ENCODE measurements around the gene TSFM.
A peak's percentile ranks its signal among the peaks of the same experiment; 100 is the strongest.
"Not testable (repeated sequence)": the region's sequence is repeated elsewhere in the genome, so short reads cannot be mapped to it uniquely, and the experiment has no call there.

GRCh38 chr12:57821015-57821414, 38.4 kb downstream of the TSFM start:
- TF ChIP-seq CTCF (IDR thresholded peaks at IDR 0.05); EP300 (IDR thresholded peaks at IDR 0.05; ENCODE audit: low read depth); POLR2A (IDR thresholded peaks at IDR 0.05): not testable (repeated sequence)
- TF ChIP-seq POLR2AphosphoS5 (IDR thresholded peaks at IDR 0.05): peak in 1 of 3 donors; percentile 3
